Endodermal cell (in vitro differentiated cells): ENCODE measurements around the gene PSMG3. TPM values are rescaled to one million over a fixed set of nuclear protein-coding genes. Genes with fewer than 3 reads are reported as not detected.
A peak's percentile ranks its signal among the peaks of the same experiment; 100 is the strongest.

Source experiments
- DNase-seq: peaks from one replicate; pipeline ENCODE4 v3.0.0-alpha.2; 2017
- H3K27ac ChIP-seq: 2 replicates; pipeline ENCODE4 v1.5.1; 2013; ENCODE audit warnings: mild to moderate bottlenecking, low read depth, low read length, moderate library complexity
- H3K27me3 ChIP-seq: 2 replicates; pipeline ENCODE4 v1.6.1; 2013; ENCODE audit warnings: mild to moderate bottlenecking, low read length, moderate library complexity; ENCODE audit not compliant: insufficient read depth, control insufficient read depth, poor library complexity, severe bottlenecking
- H3K36me3 ChIP-seq: 2 replicates; pipeline ENCODE4 v1.7.0; 2013; ENCODE audit warnings: mild to moderate bottlenecking, low read length, moderate library complexity; ENCODE audit not compliant: control insufficient read depth, insufficient read depth
- H3K4me1 ChIP-seq: one replicate; pipeline ENCODE4 v1.7.0; 2013; ENCODE audit warnings: low read length; ENCODE audit not compliant: control insufficient read depth, insufficient read depth
- H3K4me3 ChIP-seq: 2 replicates; pipeline ENCODE4 v1.5.1; 2013; ENCODE audit warnings: mild to moderate bottlenecking, low read length, moderate library complexity
- H3K9ac ChIP-seq: 2 replicates; pipeline ENCODE4 v1.6.1; 2013; ENCODE audit warnings: mild to moderate bottlenecking, low read length, moderate library complexity; ENCODE audit not compliant: poor library complexity, severe bottlenecking; ENCODE audit errors: extremely low read depth
- H3K9me3 ChIP-seq: 2 replicates; pipeline ENCODE4 v1.6.1; 2013; ENCODE audit warnings: mild to moderate bottlenecking, low read length, moderate library complexity; ENCODE audit not compliant: control insufficient read depth
- H3K27ac Mint-ChIP-seq: 2 replicates; pipeline ENCODE4 v1.8.0; 2020; ENCODE audit warnings: mixed read lengths
- H3K27me3 Mint-ChIP-seq: 2 replicates; pipeline ENCODE4 v1.8.0; 2021; ENCODE audit warnings: mild to moderate bottlenecking, mixed read lengths; ENCODE audit not compliant: insufficient read depth
- H3K36me3 Mint-ChIP-seq: 2 replicates; pipeline ENCODE4 v1.8.0; 2020; ENCODE audit warnings: low read depth, mixed read lengths
- H3K4me1 Mint-ChIP-seq: 2 replicates; pipeline ENCODE4 v1.8.0; 2020; ENCODE audit warnings: mixed read lengths
- H3K4me3 Mint-ChIP-seq: 2 replicates; pipeline ENCODE4 v1.8.0; 2020; ENCODE audit warnings: mild to moderate bottlenecking, moderate library complexity, mixed read lengths
- H3K9me3 Mint-ChIP-seq: 2 replicates; pipeline ENCODE4 v1.8.0; 2020; ENCODE audit warnings: mild to moderate bottlenecking, mixed read lengths
- CTCF ChIP-seq: fragments of 200-600 bp; sonication (generic); conservative IDR thresholded peaks from 2 replicates; pipeline ENCODE4 v1.5.0; 2021; ENCODE audit warnings: antibody characterized with exemption, mild to moderate bottlenecking
- WGBS, 2 experiments: methylation state at CpG; one replicate each; pipeline versions ENCODE4 v1.1.5 to v1.1.7; 2013; ENCODE audit warnings: missing lambda C conversion rate in 2 of 2, mixed read lengths in 1 of 2; ENCODE audit not compliant: insufficient coverage in 1 of 2, insufficient read length in 1 of 2; 5-methylcytosine and 5-hydroxymethylcytosine counted together
- total RNA-seq, 2 donors: library from RNA; stranded (reverse); fragmentation: NEBNext Ultra II Directional in 1 of 2; extraction: Animal tissue kit (Norgen Biotek cat#: 25700) in 1 of 2; gene quantifications; 2 replicates in 1 of 2; 3 replicates in 1 of 2; pipeline ENCODE4 v1.2.1, GENCODE V29; 2021

The PSMG3 gene
- total RNA-seq, 2 donors from 2014 or later, result 30.1 to 44.3 TPM

- DNase-seq, result no peak
- Histone ChIP-seq H3K9me3 (no peaks in the 10 kb centered on the region), H3K9ac (no peak overlapping the region), H3K27me3 (no peaks in the 10 kb centered on the region), H3K4me1 (peaks cover 11% of the 10 kb centered on the region), H3K4me3 (no peak overlapping the region), H3K27ac (no peak overlapping the region), H3K36me3 (no peaks in the 10 kb centered on the region)
- no peak for TF ChIP-seq CTCF
- H3K36me3 Mint-ChIP-seq, result no peaks in the 10 kb centered on the region
- 85 to 86% methylated on average over 9 of the region's 9 CpGs for WGBS, 2 experiments
- no peaks in the 10 kb centered on the region for H3K27me3 Mint-ChIP-seq
- H3K9me3 Mint-ChIP-seq, result no peaks in the 10 kb centered on the region
- no peak overlapping the region for H3K4me3 Mint-ChIP-seq
- H3K4me1 Mint-ChIP-seq, result peaks cover 21% of the 10 kb centered on the region
- peak overlapping the region; percentile 46 for H3K27ac Mint-ChIP-seq
These were observed 36.6 kb downstream of the PSMG3 start for GRCh38 chr7:1533255-1533546.

GRCh38 chr7:1532456-1533254 lies 37.2 kb downstream of the PSMG3 start:
- Histone ChIP-seq H3K36me3 (no peaks in the 10 kb centered on the region), H3K9me3 (no peaks in the 10 kb centered on the region), H3K27ac (no peak overlapping the region), H3K9ac (no peak overlapping the region), H3K27me3 (no peaks in the 10 kb centered on the region), H3K4me1 (peaks cover 10% of the 10 kb centered on the region), H3K4me3 (no peak overlapping the region)
- TF ChIP-seq CTCF, result no peak
- Mint-ChIP-seq H3K4me1 (peaks cover 19% of the 10 kb centered on the region), H3K9me3 (no peaks in the 10 kb centered on the region), H3K27me3 (no peaks in the 10 kb centered on the region), H3K4me3 (peak overlapping the region; percentile 71), H3K27ac (peak overlapping the region; percentile 46), H3K36me3 (no peaks in the 10 kb centered on the region)
- peak; percentile 71 for DNase-seq
- WGBS, 2 experiments, result 58 to 71% methylated on average over 31 to 36 of the region's 36 CpGs

GRCh38 chr7:1531979-1532455 lies 37.8 kb downstream of the PSMG3 start:
- no peak overlapping the region for H3K27ac ChIP-seq
- Mint-ChIP-seq H3K9me3 (no peaks in the 10 kb centered on the region), H3K27me3 (no peaks in the 10 kb centered on the region), H3K27ac (no peak overlapping the region), H3K4me3 (peak overlapping the region; percentile 71), H3K4me1 (peaks cover 19% of the 10 kb centered on the region), H3K36me3 (no peaks in the 10 kb centered on the region)
- WGBS, 2 experiments, result 79 to 94% methylated on average over 3 to 10 of the region's 10 CpGs
- H3K4me3 ChIP-seq, result no peak overlapping the region
- H3K4me1 ChIP-seq, result peaks cover 3% of the 10 kb centered on the region
- H3K36me3 ChIP-seq, result no peaks in the 10 kb centered on the region
- H3K27me3 ChIP-seq, result no peaks in the 10 kb centered on the region
- no peak overlapping the region for H3K9ac ChIP-seq
- DNase-seq, result no peak
- TF ChIP-seq CTCF, result no peak
- no peaks in the 10 kb centered on the region for H3K9me3 ChIP-seq
